22Rv1 (cell line): Measurements from ENCODE around the gene SMG9.

Experiments
- H3K27ac ChIP-seq: fragments of 450-650 bp; 2 replicates; pipeline ENCODE4 v1.5.1; 2017
- ZFX ChIP-seq: fragments of 450-650 bp; IDR thresholded peaks from 2 replicates; pipeline ENCODE4 v1.6.1; 2017; ENCODE audit warnings: antibody characterized with exemption, borderline replicate concordance
- TF ChIP-seq, protein P1 (sequence below): fragments of 450-650 bp; IDR thresholded peaks from 2 replicates; pipeline ENCODE4 v1.5.1; 2017; ENCODE audit warnings: mild to moderate bottlenecking

SMG9 gene

DNA sequence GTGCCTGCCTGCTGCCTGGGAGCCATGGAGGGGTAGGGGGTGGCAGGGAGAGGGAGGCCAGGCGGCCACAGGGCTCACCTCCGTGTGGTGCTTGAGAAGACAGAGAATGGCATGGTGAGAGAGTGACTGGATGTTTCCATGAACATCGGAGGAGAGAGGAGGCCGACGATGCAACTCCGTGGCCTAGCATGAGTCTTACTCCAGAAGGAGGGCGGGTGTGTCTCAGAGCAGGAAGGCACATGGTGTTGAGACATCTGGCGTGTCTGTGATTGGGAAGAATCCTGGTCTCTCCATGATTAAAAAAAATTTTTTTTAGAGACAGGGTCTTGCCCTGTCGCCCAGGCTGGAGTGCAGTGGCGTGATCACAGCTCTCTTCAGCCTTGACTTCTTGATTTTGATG is 33.8 kb downstream of the SMG9 start:
- H3K27ac ChIP-seq, result no peak overlapping the region
- TF ChIP-seq, protein P1, sequence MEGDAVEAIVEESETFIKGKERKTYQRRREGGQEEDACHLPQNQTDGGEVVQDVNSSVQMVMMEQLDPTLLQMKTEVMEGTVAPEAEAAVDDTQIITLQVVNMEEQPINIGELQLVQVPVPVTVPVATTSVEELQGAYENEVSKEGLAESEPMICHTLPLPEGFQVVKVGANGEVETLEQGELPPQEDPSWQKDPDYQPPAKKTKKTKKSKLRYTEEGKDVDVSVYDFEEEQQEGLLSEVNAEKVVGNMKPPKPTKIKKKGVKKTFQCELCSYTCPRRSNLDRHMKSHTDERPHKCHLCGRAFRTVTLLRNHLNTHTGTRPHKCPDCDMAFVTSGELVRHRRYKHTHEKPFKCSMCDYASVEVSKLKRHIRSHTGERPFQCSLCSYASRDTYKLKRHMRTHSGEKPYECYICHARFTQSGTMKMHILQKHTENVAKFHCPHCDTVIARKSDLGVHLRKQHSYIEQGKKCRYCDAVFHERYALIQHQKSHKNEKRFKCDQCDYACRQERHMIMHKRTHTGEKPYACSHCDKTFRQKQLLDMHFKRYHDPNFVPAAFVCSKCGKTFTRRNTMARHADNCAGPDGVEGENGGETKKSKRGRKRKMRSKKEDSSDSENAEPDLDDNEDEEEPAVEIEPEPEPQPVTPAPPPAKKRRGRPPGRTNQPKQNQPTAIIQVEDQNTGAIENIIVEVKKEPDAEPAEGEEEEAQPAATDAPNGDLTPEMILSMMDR, result no peak
- TF ChIP-seq ZFX, result no peak

DNA sequence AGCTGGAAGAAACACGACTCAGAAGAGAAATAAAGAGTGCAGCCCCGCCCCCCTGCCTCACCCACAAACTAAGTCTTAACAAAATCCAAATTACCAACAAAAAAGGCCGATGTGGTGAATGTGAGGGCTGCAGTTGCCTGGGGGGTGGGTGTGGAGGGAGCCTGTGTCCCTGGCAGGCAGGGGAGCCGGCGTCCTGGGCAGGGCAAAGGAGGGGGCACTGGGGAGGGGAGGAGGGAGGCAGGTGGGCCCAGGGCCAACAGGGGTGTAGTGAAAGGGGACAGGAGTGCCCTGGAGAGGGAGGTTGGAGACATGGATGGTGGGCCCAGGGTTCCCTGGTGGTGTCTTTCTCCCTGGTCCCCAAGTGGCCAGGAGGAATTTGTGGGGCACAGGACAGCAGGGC is 34.8 kb downstream of the SMG9 start:
- TF ChIP-seq, protein P1, result no peak
- TF ChIP-seq ZFX, result no peak
- no peak overlapping the region for H3K27ac ChIP-seq

GRCh38 chr19:43719378-43719868 is 35.3 kb downstream of the SMG9 start:
- H3K27ac ChIP-seq, result no peak overlapping the region
- no peak for TF ChIP-seq ZFX
- TF ChIP-seq, protein P1, result no peak

- TF ChIP-seq ZFX, result no peak
- TF ChIP-seq, protein P1, result no peak
- H3K27ac ChIP-seq, result no peak overlapping the region
Measured at GRCh38 chr19:43718627-43719377, 36.0 kb downstream of the SMG9 start.

DNA sequence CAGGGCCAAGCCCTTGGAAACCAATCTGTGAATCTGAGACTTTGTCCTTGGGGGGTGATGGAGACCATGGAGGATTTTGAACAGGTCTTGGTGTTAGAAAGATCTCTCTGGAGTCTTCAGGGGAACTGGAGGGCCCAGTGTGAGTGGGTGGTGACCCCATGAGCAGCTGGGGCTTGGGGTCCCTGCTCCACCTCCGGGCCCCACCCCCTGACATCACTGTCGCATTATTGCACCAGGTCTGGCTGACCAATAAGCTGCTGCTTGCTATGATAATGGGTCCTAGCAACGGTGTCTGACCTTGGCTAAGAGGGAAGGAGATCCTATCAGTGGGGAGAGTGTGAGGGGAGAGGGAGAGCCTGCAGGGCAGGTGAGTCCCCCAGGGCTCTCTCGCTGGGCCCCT is 39.0 kb downstream of the SMG9 start, which contains the start of gene IRGC:
Gene IRGC (plus strand): TSS at position 301 of the 400 bp plus-strand sequence. CDS start 2,483 bp downstream, outside the sequence.
- no peak for TF ChIP-seq ZFX
- TF ChIP-seq, protein P1, result no peak
- H3K27ac ChIP-seq, result no peak within 1 kb of the TSS

GRCh38 chr19:43713208-43713607 is 41.6 kb downstream of the SMG9 start:
- TF ChIP-seq, protein P1, result no peak
- TF ChIP-seq ZFX, result no peak
- no peak overlapping the region for H3K27ac ChIP-seq

DNA sequence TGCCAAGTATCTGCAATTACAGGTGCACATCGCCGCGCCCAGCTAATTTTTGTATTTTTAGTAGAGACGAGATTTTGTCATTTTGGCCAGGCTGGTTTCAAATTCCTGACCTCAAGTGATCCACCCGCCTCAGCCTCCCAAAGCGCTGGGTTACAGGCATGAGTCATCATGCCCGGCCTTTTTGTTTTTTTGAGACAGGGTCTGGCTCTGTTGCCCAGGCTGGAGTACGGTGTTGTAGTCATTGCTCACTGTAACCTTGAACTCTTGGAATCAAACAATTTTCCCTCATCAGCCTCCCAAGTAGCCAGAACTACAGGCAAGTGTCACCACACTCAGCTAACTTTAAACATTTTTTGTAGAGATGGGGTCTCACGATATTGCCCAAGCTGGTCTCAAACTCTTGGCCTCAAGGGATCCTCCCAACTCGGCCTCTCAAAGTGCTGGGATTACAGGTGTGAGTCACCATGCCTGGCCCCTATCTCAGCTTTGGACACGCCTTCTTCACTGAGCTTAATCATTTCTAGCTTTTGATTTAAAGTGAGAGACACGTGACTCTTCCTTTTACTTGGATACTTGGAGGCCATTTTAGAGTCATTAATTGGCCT is 42.9 kb downstream of the SMG9 start:
- H3K27ac ChIP-seq, result no peak overlapping the region
- no peak for TF ChIP-seq ZFX
- TF ChIP-seq, protein P1, result no peak
